Measurements from ENCODE around the gene SLCO3A1. TPM values are rescaled to one million over a fixed set of nuclear protein-coding genes. Genes with fewer than 3 reads are reported as not detected.

The SLCO3A1 gene
- total RNA-seq, 1 donor = 5.4 TPM

DNA sequence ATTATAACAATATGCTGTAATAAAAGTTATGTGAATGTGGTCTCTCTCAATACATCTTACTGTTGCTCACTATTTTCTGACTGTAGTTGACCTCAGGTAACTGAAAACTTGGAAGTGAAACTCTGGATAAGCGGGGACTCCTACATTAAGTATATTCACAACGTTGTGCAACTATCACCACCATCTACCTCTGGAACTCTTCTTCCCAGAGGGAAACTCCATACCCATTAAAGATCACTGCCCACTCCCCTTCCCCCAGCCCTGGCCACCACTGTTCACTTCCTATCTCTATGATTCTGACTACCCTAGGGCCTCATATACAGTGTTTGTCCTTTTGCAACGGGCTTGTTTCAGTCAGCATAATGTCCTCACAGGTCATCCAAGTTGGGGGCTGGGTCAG, 20.7 kb downstream of the SLCO3A1 start:
- H3K79me2 ChIP-seq (ENCODE audit: insufficient read depth, low read length) = peaks cover 12% of the 10 kb centered on the region
- no peak overlapping the region for H3K4me2 ChIP-seq (ENCODE audit: insufficient read depth, low read length)
- no peaks in the 10 kb centered on the region for H4K20me1 ChIP-seq (ENCODE audit: insufficient read depth, low read length)
- no peaks in the 10 kb centered on the region for H3K9me3 ChIP-seq (ENCODE audit: low read depth, low read length)
- no peaks in the 10 kb centered on the region for H3K4me1 ChIP-seq (ENCODE audit: insufficient read depth, low read length)
- no peak overlapping the region for H3K27ac ChIP-seq (ENCODE audit: low read depth, low read length)
- no peak overlapping the region for H2AFZ ChIP-seq (ENCODE audit: low read length)
- TF ChIP-seq, protein P1, sequence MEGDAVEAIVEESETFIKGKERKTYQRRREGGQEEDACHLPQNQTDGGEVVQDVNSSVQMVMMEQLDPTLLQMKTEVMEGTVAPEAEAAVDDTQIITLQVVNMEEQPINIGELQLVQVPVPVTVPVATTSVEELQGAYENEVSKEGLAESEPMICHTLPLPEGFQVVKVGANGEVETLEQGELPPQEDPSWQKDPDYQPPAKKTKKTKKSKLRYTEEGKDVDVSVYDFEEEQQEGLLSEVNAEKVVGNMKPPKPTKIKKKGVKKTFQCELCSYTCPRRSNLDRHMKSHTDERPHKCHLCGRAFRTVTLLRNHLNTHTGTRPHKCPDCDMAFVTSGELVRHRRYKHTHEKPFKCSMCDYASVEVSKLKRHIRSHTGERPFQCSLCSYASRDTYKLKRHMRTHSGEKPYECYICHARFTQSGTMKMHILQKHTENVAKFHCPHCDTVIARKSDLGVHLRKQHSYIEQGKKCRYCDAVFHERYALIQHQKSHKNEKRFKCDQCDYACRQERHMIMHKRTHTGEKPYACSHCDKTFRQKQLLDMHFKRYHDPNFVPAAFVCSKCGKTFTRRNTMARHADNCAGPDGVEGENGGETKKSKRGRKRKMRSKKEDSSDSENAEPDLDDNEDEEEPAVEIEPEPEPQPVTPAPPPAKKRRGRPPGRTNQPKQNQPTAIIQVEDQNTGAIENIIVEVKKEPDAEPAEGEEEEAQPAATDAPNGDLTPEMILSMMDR (IDR thresholded peaks at IDR 0.05; ENCODE audit: extremely low read depth, low read depth, low read length) = no peak
- H3K27me3 ChIP-seq (ENCODE audit: insufficient read depth, low read length) = no peaks in the 10 kb centered on the region
- no peak for DNase-seq (ENCODE audit: insufficient read length, low spot score, missing footprints)
- H3K36me3 ChIP-seq (ENCODE audit: insufficient read depth, low read length) = no peaks in the 10 kb centered on the region
- no peak overlapping the region for H3K4me3 ChIP-seq (ENCODE audit: insufficient read depth, low read length)

- no peaks in the 10 kb centered on the region for H3K36me3 ChIP-seq (ENCODE audit: insufficient read depth, low read length)
- no peaks in the 10 kb centered on the region for H4K20me1 ChIP-seq (ENCODE audit: insufficient read depth, low read length)
- H3K27me3 ChIP-seq (ENCODE audit: insufficient read depth, low read length) = no peaks in the 10 kb centered on the region
- H3K27ac ChIP-seq (ENCODE audit: low read depth, low read length) = no peak overlapping the region
- H2AFZ ChIP-seq (ENCODE audit: low read length) = no peak overlapping the region
- H3K9me3 ChIP-seq (ENCODE audit: low read depth, low read length) = no peaks in the 10 kb centered on the region
- H3K79me2 ChIP-seq (ENCODE audit: insufficient read depth, low read length) = peaks cover 7% of the 10 kb centered on the region
- H3K4me3 ChIP-seq (ENCODE audit: insufficient read depth, low read length) = no peak overlapping the region
- H3K4me2 ChIP-seq (ENCODE audit: insufficient read depth, low read length) = no peak overlapping the region
- H3K4me1 ChIP-seq (ENCODE audit: insufficient read depth, low read length) = no peaks in the 10 kb centered on the region
- TF ChIP-seq, protein P1 (IDR thresholded peaks at IDR 0.05; ENCODE audit: extremely low read depth, low read depth, low read length) = no peak
- DNase-seq (ENCODE audit: insufficient read length, low spot score, missing footprints) = no peak
Observed at GRCh38 chr15:91874992-91875660, 21.6 kb downstream of the SLCO3A1 start.

DNA sequence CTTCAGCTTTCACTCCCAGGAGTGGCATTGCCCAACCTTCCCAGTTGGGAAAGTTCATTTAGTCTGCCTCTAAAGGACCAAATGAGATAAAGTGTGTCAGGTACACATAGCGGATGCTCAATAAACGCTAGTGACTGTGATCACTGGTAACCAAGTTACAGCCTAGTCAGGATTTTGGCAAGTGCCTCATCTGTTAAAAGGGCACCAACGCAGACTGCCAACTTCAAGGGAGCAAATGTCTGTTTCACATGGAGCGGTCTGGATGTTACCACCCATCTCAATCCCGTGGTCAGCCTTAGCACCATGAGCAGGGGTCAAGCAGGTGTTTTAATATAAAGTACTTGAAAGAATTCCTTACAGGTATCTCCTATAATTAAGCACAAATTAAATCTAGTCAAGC, 22.7 kb downstream of the SLCO3A1 start:
- no peaks in the 10 kb centered on the region for H3K36me3 ChIP-seq (ENCODE audit: insufficient read depth, low read length)
- no peaks in the 10 kb centered on the region for H3K27me3 ChIP-seq (ENCODE audit: insufficient read depth, low read length)
- DNase-seq (ENCODE audit: insufficient read length, low spot score, missing footprints) = no peak
- H3K4me1 ChIP-seq (ENCODE audit: insufficient read depth, low read length) = no peaks in the 10 kb centered on the region
- H2AFZ ChIP-seq (ENCODE audit: low read length) = no peak overlapping the region
- no peaks in the 10 kb centered on the region for H3K9me3 ChIP-seq (ENCODE audit: low read depth, low read length)
- no peak overlapping the region for H3K27ac ChIP-seq (ENCODE audit: low read depth, low read length)
- no peak overlapping the region for H3K4me2 ChIP-seq (ENCODE audit: insufficient read depth, low read length)
- H4K20me1 ChIP-seq (ENCODE audit: insufficient read depth, low read length) = no peaks in the 10 kb centered on the region
- peaks cover 4% of the 10 kb centered on the region for H3K79me2 ChIP-seq (ENCODE audit: insufficient read depth, low read length)
- TF ChIP-seq, protein P1 (IDR thresholded peaks at IDR 0.05; ENCODE audit: extremely low read depth, low read depth, low read length) = no peak
- H3K4me3 ChIP-seq (ENCODE audit: insufficient read depth, low read length) = no peak overlapping the region

DNA sequence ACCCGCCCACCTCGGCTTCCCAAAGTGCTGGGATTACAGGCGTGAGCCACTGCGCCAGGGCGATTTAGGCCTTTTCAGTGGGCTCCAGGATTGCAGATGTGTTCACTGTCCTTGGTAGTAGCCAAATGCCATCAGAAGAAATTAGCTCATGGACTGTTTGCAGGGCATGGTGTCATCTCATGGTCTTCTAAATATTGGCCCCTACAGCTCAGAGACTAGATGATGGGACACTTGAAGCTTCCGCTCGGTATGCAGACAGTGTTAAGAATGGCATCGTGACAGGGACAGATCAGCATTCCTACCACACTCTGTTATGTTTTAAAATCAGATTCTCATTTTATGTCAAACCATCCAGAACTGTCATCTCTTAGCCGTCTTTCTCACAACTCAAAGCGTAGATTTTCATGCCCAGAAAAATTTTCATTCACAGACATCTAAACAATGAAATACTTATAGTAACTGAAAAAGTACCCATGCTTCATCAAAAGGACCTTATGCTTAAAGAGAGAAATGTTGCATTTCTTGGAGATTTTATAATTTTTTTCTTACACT, 24.9 kb downstream of the SLCO3A1 start:
- Histone ChIP-seq H3K79me2 (ENCODE audit: insufficient read depth, low read length) (no peaks in the 10 kb centered on the region), H3K27me3 (ENCODE audit: insufficient read depth, low read length) (no peaks in the 10 kb centered on the region), H4K20me1 (ENCODE audit: insufficient read depth, low read length) (no peaks in the 10 kb centered on the region), H3K27ac (ENCODE audit: low read depth, low read length) (no peak overlapping the region), H3K36me3 (ENCODE audit: insufficient read depth, low read length) (no peaks in the 10 kb centered on the region), H3K9me3 (ENCODE audit: low read depth, low read length) (no peaks in the 10 kb centered on the region), H3K4me1 (ENCODE audit: insufficient read depth, low read length) (no peaks in the 10 kb centered on the region), H3K4me3 (ENCODE audit: insufficient read depth, low read length) (no peak overlapping the region), H2AFZ (ENCODE audit: low read length) (no peak overlapping the region), H3K4me2 (ENCODE audit: insufficient read depth, low read length) (no peak overlapping the region)
- no peak for DNase-seq (ENCODE audit: insufficient read length, low spot score, missing footprints)
- TF ChIP-seq, protein P1 (IDR thresholded peaks at IDR 0.05; ENCODE audit: extremely low read depth, low read depth, low read length) = no peak
